Dedifferentiated amniotic fluid mesenchymal stem cell (primary cell): ENCODE measurements around the gene BBS4.
"Not testable (repeated sequence)": the region's sequence is repeated elsewhere in the genome, so short reads cannot be mapped to it uniquely, and the experiment has no call there.

Source experiments
- DNase-seq: peaks from one replicate; pipeline ENCODE4 v3.0.0-alpha.2; 2016; ENCODE audit errors: extremely low spot score

Gene BBS4, protein sequence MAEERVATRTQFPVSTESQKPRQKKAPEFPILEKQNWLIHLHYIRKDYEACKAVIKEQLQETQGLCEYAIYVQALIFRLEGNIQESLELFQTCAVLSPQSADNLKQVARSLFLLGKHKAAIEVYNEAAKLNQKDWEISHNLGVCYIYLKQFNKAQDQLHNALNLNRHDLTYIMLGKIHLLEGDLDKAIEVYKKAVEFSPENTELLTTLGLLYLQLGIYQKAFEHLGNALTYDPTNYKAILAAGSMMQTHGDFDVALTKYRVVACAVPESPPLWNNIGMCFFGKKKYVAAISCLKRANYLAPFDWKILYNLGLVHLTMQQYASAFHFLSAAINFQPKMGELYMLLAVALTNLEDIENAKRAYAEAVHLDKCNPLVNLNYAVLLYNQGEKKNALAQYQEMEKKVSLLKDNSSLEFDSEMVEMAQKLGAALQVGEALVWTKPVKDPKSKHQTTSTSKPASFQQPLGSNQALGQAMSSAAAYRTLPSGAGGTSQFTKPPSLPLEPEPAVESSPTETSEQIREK

DNA sequence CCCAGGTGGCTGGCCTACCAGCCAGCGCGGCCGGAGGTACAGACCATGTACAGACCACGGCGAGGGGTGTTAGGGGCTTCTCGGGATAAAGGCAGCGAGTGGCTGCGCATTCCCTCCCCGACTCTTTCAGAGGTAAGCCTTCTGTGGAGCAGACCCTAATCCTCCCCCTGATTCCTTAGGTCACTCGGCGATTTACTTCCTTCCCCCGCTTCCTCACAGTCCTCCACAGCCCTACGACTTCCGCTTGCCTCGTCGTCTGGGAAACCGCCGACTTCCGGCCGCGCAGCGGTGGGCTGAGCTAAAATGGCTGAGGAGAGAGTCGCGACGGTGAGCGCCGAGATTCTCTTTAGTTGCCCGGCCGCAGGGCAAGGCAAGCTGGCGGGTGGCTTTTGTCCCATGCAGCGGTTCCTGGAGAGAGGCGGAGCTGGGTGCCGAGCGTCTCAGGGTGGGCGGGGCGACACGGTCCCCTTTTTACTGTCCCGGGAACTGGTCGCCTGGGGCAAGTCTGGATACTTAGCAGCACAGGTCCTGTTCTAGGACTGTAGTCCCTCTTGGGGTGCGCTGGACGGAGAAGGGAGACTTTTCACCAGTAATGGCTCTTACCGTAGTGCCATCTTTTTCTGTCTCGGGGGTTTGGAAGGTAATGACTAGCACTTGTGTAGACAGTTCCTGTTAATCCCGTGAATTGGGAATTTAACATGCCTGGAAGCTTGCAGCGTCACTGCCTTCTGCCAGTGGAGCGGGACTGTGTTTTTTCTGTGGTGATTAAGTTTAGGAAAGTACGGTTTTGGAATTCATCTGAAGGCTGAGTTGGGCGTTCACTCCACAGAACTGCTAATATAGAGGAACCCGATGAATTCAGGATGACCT, at the start of gene BBS4, which contains the start of gene HIGD2B:
BBS4 (plus strand) TSS at position 283 of the 870 bp plus-strand sequence; CDS start at position 304, 21 bp downstream.
HIGD2B (minus strand) TSS at position 258 of the 870 bp plus-strand sequence. CDS start 9,808 bp downstream, outside the sequence.
- peak; percentile 90 for DNase-seq

DNA sequence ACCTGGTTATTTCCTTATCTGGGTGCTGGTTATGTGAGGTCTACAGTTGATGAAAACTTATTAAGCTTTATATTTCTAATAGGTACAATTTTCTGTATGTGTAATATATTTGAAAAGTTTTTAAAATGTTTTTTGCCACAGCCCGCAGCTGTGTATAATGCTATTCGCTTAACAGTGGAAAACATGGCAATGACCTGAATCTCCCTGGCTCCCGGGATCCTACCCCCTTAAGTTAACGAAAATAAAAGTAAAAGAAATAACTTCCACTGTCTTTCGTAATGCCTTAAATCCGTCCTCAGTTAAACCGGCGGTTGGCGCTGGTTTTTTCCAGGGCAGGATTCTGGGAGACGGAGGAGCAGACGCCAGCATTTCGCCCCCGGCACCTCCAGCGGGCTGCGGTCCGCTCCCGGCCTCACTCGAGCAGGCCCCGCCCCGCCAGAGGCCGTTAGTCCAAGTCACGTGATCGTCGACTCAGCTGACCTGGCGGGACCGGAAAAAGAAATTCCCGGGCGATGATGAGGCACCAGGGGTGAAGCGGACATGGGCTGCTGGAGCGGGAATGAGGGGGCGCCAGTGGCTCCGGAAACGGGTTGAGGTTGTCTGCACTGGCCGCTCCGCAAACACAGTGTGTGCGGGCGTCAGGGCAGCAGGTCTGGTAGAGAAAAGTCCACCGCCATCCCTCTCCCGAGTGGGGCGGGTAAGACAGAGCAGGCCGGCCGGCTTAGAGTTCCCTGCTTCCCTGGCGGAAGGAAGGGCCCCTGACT, 49.3 kb upstream of the BBS4 start:
- peak; percentile 60 for DNase-seq

DNA sequence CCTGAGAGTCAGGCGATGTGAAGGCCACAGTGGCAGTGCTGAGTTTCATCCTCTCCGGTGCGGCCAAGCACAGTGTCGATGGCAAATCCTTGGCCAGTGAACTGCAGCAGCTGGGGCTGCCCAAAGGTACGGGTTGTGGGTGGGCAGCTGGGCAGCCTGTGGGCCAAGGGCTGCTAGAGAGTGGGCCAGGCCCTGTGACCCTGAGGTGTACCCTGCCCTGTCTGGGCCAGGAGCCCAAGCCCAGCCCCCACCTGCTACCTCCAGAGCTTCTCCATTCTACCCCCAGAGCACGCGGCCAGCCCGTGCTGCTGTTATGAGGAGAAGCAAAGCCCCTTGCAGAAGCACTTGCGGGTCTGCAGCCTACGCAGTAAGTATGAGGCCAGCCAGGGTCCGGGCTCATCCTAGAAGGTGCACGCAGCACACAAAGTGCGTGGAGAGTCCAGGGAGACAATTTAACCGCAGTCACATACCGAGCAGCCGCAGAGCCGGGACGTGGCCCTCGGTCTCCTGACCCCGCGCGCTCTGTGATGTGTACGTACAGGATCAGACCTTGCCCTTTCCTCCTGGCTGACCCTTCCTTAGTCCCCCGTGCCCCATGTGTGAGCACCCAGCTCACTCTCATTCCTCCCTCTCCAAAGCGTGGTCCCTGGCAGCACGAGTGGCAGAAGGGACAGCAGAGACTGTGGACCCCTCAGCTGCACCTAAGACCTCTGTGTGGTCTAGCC, 46.1 kb upstream of the BBS4 start:
- DNase-seq = not testable (repeated sequence)

DNA sequence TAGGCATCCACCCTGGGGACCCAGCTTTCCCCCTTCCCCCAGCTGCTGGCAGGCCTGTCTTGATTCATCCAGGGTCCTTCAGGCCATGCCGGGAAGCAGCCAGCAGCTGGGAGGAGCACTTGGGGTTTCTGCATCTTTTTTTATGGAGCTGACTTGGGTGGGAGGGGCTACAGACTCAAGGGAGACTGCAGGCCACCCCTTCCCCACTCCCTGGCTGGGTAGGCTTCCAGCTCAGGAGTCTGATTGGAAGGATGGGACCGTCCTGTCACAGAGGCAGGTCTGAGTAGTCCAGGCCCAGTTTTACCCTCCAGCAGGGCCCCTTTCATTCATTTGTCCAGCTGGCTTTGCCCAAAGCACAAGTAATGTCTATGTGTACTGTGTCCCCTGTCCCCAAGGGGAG, 43.7 kb upstream of the BBS4 start:
- not testable (repeated sequence) for DNase-seq

DNA sequence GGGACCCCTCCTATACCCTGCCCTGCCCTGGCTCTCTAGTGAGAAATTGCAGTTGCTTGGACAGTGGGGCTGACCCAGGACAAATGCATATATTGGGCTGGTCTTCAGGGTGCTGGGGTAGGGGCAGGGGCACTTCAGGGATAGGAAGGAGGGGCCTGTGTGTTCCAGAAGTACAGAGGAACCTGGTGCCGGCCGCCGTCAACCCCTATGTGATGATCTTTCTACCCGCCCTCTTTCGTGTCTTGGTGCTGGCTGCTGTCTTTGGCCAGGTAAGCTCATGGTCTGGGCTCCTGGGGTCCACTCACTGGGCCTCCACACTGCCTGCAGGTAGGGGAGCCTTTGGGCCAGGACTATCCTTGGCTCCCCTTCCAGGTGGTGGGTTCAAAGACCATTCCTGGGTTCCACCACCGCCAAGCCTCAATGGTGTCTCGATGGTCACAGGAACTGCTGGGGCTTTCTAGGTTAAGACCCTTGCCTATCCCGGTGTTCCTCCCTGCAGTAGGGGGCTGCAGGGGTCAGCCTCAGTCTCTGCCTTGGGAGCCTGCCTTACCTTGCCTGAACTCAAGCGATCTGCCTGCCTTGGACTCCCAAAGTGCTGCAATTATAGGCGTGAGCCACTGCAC, 37.3 kb upstream of the BBS4 start:
- DNase-seq = not testable (repeated sequence)

DNA sequence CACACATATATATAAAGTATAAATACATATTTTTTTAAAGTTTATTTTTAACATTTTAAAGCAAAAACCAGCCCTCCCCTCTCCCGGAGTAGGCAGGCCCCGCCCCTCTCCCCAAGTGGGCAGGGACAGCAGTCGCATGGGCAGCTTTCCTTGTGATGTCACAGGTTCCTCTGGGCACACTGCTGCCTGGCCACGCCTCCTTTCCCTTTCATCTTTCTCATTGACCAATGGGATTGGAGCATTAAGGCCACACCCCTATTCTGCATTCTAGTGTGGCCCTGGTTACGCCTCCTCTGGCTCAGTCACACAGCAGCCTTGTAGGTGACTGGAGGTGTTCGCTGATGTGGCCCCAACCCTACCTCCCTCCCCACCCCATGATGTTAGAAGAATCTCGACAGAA, 31.6 kb upstream of the BBS4 start, which contains the start of gene GOLGA6B:
GOLGA6B (plus strand) TSS at position 301 of the 400 bp plus-strand sequence; CDS start at position 342, 41 bp downstream.
- DNase-seq = not testable (repeated sequence)

DNA sequence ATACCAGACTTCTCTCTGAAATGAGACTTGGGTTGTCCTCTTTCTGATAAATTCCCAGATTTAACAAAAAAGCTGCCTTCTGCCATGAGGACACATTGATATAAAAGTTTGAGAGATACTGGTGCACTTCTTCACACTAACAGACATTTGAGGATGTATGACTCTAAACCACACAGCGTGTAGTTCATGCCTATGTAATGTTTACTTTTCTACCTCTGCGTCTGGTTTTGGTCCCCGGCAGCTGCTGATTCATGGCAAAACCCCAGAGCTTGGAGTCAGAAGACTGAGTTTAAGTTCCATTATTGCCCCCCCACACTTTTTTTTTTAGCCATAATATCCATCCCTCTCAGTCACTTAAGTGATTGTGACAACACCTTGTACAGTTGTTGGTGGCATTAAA, 30.0 kb upstream of the BBS4 start:
- not testable (repeated sequence) for DNase-seq

DNA sequence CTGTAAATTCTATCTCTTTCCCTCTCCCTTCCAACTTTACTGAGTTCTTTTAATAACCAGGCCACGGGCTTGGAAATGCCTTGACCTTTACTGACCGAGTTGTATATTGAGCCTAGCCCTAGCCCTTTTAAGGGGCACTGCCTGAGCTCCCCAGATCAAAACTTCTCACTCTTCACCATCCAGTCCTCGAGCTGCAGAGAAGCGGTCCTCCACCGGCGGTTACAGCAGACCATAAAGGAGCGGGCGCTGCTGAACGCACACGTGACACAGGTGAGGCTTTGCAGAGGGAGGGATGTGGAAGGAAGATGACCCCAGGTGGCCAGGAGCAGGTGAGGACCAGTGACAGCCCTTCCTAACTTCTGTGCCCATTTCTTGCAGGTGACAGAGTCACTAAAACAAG, 24.9 kb upstream of the BBS4 start:
- DNase-seq = not testable (repeated sequence)

DNA sequence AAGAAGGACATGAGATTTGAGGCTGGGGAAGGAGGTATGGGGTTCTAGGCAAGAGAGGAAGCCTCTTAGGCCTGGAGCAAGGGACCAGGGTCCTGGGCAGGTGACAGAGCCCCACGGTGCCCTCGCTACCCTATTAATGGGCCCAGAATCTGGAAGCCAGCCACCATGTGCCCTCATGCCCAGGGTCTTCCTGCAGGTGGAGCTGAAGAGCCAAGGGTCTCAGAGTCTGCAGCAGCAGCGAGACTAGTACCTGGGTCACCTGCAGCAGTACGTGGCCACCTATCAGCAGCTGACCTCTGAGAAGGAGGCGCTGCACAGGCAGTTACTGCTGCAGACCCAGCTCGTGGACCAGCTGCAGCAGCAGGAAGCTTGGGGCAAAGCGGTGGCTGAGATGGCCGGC, 22.1 kb upstream of the BBS4 start:
- DNase-seq = not testable (repeated sequence)

DNA sequence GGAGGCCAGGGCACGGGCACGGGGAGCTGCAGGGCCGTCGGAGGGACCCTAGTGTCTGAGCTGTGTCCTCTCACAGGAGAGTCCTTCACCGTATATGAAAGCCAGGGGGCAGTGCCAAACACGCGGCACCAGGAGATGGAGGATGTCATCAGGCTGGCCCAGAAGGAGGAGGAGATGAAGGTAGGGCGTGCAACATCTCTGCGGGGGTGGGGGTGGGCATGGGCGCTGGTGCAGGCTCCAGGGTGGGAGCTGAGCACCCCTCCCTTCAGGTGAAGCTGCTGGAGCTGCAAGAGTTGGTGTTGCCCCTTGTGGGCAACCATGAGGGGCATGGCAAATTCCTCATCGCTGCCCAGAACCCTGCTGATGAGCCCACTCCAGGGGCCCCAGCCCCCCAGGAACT, 20.3 kb upstream of the BBS4 start:
- DNase-seq = not testable (repeated sequence)

DNA sequence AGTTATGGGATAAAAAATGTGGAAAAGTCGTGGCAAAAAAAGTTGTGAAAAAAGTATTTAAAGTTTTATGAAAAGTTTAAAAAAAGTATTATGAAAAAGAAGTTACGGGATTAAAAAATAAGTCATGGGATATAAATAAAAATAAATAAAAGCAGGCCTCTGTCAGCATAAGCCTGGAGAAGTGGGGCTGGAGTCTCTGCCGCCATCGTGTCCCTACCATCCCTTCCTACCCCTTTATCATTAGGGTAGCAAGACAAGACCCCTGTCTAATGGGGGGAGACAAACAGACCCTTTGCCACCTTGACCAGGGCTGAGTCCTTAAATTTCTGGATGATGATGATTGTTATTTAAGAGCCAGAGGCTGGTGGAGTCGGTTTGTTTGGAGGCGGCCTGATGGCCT, 16.2 kb upstream of the BBS4 start:
- not testable (repeated sequence) for DNase-seq

DNA sequence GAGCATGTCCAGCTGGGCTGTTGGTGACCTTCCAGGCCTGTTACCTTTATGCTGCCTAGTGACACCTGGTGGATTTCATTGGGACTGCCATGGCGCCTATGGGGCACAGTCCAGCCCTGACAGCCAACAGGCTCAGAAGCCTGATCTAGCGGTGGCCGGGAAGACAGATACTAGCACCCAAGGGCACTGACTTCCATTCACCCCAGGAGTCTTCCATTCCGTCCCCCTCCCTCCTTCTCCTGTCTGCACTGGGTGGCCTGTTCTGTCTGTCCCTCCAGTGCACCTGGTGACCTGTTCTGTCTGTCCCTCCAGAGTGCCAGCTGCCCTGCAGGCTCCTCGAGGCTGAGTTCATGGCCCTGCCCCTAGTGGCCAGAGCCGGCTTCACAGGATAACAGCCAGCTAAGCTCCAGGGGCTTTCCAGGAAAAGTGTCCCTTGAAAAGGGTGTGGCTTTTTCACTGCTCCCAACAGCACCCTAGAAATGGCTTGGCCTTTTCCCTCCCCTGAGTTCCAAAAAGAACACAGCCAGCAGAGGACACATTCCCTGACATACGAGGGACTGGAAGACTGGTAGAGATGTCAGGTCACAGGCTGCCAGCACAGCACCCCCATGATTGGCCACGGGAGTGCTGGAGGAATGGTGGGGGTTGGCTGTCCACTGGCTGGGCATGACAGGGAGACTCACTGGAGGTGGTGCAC, 15.2 kb upstream of the BBS4 start:
- not testable (repeated sequence) for DNase-seq

DNA sequence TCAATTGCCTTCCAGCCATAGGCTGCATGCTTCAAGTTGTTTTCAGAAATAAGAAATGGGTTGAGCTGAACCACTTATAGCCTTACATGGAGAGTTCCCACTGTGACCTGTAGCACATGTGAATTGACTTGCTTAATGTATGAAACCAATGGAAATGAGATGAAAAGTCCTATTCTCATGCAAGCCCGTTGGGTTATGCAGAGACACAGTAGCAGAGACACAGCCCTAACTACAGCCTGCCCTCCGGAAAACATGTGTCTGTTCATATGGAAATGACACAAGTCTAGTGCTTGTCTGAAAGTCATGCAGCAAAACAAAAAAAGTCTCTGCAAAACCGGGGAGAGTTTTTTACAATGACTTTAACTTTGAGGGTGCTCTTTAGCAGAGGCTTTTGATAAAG, 14.5 kb upstream of the BBS4 start:
- DNase-seq = no peak

DNA sequence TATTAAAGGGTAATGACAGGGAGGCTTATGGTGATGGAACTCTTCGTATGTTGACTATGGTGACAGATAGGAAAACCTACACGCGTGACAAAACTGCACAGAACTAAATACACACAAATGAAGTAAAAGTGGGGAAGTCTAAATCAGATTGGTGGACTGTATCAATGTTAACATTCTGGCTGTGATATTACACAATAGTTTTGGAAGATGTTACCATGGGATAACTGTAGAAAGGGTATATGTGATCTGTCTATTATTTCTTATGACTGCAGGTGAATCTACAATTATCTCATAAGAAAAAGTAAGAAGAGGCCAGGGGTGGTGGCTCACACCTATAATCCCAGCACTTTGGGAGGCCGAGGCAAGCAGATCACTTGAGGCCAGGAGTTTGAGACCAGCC, 9.2 kb upstream of the BBS4 start:
- no peak for DNase-seq

DNA sequence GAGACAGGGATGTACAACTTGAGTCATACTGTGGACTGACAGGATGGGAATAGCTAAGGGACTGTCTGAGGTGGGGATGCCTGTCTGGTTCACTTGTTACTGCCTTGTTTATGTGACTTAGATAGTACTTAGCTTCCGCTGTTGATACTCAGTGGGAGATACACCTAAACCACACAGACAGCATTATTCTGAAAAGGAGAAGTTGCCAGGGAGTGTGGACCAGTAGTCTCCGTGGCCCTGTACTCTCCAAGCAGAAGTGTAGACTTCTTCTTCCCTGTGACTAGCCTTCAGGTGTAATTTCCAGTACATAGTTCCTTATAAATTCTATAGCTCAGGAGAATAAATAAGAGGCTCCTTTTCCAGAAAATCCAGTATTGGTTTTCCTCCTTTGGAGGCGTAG, 5.1 kb upstream of the BBS4 start:
- DNase-seq = no peak

DNA sequence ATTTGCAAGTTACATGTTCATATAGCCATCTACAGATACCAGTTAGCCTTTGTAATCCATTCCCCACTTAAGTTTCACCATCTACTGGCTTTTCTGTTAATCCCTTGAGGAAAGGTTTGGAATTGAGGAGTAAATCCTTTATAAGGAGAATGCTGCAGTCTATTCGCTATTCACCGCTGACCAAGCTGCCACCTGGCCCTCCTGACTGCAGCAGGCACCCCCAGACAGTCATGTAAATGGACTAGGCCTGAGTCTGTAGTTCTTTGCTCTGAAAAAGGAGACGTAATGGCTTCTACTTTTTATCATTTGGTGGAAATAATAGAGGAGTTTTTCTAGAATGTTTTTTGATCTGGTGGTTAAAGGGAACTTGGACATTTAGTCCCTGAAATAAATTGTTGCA, 3.2 kb upstream of the BBS4 start:
- DNase-seq = no peak

DNA sequence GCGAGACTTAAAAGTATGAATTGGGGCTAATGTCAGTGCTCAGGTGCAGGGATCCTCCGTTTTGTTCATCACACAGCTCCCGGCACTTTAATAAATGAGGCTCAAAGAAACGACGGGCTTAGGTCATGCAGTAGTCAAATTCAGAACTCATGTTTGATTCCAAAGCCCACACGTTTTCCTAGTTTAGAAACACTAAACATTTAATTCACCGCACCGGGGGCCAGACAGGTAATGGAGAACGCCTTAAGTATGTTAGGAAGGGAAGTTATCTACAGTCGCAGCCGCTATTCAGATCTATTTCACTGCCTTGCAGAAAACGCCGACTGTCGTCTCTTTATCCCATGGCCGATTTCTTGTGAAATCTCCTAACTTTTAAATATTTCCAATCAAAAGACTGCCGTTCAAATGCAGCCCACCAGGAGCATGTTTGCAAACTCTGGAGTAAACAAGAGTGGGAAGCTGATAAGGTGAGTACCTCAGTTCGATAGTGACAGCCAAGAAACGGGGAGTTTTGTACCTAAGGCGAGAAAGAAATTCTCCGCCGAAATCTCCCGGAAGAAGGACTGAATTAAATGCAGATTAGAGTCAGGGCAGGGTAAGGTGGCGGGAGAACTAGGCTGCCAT, 594 bp upstream of the BBS4 start:
- DNase-seq = no peak

DNA sequence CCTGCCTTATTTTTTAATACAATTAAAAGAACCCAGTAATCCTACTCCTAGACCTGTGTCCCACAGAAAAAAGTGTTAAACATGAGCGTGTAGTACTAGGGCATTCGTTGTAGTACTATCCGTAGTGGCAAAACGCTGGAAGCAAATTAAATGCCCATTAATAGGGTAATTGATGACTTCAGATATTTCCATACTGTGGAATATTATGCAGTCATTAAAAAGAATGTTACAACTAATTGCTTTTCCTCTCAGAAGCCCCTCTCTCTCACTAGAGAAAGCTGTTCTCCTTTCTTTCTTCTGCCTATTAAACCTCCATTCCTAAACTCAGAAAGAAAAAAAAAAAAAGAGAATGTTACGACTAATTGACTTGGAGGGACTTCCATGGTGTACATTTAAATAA, 2.7 kb downstream of the BBS4 start:
- DNase-seq = no peak

DNA sequence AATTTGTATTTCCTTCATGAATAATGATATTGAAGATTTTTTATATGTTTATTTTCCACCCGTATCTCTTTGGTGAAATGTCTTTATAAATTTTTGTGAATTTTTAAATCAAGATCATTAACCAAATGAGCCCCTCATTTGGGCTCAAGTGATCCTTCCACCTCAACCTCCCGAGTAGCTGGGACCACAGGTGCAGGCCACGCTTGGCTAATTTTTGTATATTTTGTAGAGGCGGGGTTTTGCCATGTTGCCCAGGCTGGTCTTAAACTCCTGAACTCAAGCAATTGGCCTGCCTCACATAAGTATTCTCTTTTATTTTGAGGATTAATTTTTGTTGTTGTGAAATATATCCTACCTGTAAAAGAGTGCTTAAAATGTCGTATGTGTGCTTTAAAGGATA, 4.9 kb downstream of the BBS4 start:
- no peak for DNase-seq
